HG03175 (cell line): ENCODE data around the gene TAS1R2.

Source experiments
- ATAC-seq: cut with Tn5 transposase; IDR thresholded peaks from one replicate; pipeline ENCODE4 v1.9.1; 2021; ENCODE audit warnings: mild to moderate bottlenecking, moderate library complexity; ENCODE audit not compliant: unreplicated experiment

The TAS1R2 gene

DNA sequence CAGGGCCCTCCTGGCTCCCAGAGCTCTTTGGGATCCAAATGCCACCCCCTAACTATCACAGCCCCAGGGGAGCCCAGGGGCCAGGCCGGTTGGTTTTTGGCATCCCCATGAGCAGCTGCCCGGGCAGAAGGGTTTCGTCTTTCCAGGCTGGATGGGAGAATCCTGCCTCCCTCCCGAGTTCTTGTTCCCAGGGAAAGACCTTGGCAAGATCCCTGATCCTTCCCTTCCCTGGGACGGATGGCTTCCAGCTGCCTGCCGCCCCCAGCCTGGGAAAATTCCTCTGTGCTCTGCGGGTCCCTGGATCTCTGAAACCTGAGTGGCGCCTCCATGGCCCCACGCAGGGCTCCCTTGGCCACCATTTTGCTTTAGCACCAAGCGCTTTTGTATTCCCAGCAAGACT, 55.6 kb downstream of the TAS1R2 start:
- no peak for ATAC-seq

- no peak for ATAC-seq
Measured at GRCh38 chr1:18803151-18803791, 56.2 kb downstream of the TAS1R2 start.

DNA sequence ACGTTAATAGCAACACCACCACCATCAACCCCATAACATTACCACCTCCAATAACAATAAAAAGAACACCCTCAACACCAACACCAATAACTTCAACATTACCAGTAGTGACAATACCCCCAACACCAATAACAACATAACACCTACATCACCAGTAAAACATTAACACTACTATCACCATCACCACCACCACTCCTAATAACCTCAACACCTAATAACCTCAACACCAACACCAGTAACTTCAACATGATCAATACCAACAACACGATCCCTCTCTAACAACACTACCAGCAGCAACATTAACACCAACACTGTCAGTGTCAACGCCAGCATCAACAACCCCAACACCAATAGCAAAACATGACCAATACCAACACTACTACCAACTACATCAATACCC, 57.2 kb downstream of the TAS1R2 start:
- ATAC-seq: no peak

DNA sequence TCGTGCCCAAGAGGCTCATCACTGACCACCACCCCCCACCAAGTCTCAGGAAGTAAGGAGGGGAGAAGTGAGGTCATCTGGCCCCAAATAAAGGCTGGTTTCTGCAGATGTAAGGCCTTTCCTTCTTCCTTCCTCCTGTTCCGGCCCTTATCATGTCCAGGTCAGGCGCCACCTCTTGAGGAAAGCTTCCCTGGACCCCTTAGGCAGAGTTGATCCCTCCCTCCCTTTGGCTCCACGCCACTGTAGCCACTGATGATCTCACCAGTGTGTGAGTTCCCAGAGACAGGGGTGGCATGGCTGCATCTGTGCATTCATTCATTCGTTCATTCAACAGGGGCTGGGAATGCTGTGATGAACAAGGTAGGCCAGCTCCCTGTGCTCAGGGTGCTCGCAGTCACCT, 59.2 kb downstream of the TAS1R2 start:
- no peak for ATAC-seq

- no peak for ATAC-seq
Measured at GRCh38 chr1:18799454-18799853, 60.0 kb downstream of the TAS1R2 start.

DNA sequence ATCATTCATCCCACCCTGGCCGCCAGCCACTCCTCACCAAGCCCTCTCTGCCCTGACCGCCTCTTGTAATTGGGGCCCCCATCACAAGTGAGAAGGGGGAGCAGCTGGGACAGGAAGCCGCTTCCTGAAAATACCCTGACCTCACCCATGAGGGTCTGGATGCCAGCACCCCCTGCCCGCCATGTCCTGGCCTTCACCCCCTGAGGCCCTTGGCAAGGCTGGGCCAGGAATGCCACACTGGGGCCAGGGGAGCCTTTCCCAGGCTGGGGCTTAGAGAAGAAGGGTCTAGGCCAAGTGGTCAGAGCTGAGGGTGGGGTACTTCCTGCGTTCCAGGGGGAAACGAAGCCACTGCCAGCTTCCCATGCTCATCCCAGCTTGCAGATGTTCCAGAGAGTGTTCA, 60.5 kb downstream of the TAS1R2 start:
- no peak for ATAC-seq

DNA sequence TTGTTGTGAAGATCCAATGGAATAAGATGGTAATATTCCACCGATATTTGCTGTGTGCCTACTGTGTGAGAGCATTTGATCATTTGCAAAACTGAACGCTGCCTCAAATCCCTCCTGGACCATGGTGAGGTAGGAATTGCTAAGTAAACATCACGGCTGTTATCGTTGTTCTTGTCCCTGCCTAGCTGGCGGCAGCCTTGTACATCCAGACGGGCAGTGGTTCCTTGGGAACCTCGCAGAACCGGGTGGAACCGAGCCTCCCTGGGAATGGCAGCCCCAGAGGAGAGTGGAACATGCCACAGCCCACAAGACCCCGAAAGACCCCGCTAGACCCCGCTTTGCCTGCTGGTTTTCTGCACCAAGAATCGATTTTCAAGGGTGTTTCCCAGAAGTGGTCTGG, 60.9 kb downstream of the TAS1R2 start:
- ATAC-seq: no peak

DNA sequence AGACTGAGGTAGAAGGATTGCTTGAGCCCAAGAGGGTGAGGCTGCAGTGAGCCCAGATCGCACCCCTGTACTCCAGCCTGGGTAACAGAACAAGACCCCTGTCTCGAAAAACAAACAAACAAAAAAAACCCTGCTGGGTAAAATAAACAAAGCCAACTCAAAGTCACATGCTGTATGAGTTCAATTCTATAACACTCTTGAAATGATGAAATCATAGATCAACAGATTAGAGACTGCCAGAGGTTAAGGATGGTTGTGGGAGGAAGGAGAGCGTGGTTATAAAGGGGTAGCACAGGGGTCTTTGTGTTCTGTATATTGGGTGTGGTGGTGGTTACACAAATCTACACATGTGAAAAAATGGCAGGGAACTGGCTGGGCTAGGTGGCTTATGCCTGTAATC, 62.5 kb downstream of the TAS1R2 start:
- ATAC-seq: no peak

- ATAC-seq: no peak
Measured at GRCh38 chr1:18795002-18795689, 64.3 kb downstream of the TAS1R2 start.

DNA sequence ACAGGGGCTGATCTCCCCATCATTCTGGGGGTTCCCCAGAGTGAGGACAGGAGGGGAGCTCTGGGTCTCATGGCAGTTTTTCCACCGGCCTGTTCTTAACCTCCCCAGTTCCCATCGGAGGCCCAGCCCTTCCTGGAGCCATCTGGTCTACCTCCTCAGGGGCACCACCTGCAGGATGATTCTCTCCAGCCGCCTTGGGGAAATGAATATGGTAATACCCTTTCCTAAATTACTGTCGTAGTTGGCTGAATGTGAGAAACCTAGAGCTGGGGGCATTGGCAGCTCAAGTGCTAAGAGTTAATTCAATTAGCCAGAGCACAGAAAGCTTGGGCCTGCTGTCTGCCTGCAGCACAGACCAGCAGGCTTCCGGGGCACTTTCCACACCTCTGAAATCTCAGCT, 64.9 kb downstream of the TAS1R2 start:
- no peak for ATAC-seq

DNA sequence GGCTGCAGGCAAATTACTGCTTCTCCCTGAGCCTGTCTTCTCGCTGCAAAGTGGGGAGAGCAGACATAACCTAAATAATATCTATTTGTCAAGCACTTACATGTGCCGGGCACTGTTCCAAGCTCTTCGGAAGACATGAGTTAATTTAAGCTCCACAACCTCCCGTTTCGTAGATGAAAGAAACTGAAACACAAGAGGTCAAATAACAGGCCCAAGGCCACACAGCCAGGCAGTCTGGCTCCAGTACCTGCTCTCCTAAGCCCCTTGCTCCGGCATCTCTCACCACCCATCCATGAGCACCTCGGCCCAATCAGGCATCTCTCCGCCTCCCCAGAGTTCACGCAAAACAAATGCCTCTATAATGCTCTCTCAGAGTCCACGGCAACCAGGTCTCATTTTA, 65.4 kb downstream of the TAS1R2 start:
- no peak for ATAC-seq

- ATAC-seq: no peak
Measured at GRCh38 chr1:18793164-18793563, 66.3 kb downstream of the TAS1R2 start.

DNA sequence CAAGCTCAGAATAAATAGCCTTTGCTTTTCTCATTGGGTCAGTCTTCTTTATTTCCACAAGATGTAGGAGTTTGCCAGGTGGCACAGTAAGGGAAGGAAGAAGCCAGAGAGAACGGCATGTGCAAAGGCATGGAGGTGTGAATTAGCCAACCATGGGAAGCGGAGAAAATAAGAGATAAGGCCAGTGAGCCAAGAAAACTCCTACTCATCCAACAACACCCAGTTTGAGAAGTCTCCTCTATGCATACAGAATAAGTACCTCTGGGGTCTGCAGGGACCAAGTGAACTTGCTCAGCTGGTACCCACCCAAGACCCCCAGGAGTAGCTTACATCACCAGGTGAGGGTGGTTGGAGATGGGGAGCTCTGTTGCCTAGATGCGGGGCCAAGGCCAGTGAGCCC, 66.7 kb downstream of the TAS1R2 start:
- ATAC-seq: no peak
